NCI-H2081 (cell line): ENCODE measurements around the gene GOLGA2.
"Not testable (repeated sequence)": the region's sequence is repeated elsewhere in the genome, so short reads cannot be mapped to it uniquely, and the experiment has no call there.

Source experiments
- DNase-seq, 2 experiments: peaks; one replicate each; lab custom pipeline; 2025; lab: John Stamatoyannopoulos, UW

The GOLGA2 gene

GRCh38 chr9:128233817-128234406 lies 41.9 kb downstream of the GOLGA2 start:
- no peak for DNase-seq

GRCh38 chr9:128232528-128233428 lies 43.0 kb downstream of the GOLGA2 start:
- no peak for DNase-seq

DNA sequence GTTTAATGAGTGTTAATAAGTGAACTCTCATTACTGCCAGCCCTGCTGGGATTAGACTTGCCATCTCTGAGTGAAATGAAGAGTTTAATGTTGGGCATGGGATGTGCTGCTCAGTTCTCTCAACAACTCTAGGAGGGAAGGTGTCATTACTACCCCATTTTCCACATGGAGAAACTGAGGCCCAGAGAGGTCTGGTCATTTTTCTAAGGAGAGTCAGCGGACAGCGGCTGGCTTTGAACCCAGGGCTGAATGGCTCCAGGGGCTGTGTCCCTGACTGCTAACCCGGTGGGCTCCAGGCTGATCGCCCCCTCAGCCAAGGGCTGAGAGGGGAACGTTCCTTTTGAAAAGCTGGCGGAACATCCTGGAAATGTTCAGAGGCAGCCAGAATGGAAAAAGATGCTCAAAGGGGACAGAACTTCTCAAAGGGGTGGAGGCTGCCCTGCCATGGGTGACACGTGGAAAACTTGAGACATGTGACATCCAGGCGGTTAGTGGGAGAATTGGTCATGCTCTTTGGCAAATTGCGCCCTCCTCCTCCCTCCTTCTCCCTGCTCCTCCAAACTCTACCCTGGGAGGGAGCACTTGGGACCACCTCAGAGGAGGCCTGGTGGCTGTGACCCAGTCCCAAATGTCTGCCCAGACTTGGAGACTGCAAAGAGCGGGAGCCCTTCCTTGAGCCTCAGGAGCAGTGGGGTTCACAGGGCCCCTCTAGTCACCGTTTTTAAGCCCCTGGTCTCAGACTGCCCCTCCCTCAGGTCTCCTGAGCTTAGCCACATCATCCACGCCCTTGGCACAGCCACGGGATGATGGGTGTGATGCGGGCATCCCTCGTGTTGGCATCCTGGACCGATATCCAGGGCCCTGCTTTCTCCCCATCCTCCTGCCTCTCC lies 43.9 kb downstream of the GOLGA2 start:
- DNase-seq = no peak

DNA sequence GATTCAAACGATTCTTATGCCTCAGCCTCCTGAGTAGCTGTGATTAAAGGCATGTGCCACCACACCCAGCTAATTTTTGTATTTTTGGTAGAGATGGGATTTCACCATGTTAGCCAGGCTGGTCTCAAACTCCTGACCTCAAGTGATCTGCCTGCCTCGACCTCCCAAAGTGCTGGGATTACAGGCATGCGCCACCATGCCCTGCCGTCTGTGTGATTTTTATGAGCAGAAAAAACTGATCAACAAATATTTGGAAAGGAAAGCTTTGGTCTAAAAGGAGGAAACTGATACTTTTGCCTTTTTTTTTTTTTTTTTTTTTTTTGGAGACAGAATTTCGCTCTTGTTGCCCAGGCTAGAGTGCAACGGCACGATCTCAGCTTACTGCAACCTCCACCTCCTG lies 44.9 kb downstream of the GOLGA2 start:
- not testable (repeated sequence) for DNase-seq

DNA sequence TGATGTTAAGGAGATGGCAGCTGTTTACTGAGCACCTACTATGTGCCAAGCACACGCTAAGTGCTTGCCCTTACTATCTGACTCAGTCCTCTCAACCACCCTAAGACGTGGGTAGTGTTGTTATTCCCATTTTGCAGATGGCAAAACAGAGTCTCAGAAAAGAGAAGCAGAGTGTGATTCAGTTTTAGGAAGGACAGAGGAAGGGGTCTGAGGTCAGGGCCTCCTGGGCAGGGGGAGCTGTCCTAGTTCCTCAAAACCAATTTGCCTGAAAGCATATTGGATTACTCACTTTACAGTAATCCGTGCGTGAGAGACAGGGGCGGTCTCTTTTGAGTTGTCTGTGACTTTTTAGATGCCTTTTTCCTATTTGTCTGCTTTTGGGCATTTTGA lies 49.4 kb downstream of the GOLGA2 start:
- DNase-seq = no peak

GRCh38 chr9:128225770-128226411 lies 49.9 kb downstream of the GOLGA2 start:
- DNase-seq = no peak

- no peak for DNase-seq
Measured at GRCh38 chr9:128224877-128225276, 50.9 kb downstream of the GOLGA2 start.

- no peak for DNase-seq
Measured at GRCh38 chr9:128222880-128223670, 52.7 kb downstream of the GOLGA2 start.

DNA sequence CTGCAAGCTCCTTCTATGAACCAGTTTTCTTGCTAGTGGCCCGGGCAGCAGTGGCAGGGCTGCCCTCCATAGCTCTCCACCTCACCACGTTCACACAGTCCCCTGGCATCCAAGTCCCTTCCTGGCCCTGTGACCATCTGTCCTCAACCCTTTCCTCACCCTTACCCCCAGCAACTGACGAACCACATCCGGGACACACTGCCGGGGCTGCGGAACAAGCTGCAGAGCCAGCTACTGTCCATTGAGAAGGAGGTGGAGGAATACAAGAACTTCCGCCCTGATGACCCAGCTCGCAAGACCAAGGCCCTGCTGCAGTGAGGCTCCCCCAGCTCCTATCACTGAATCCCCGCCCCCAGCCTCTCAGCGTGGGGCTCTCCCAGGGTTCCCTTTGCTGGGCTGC lies 53.8 kb downstream of the GOLGA2 start:
- DNase-seq = no peak

GRCh38 chr9:128219831-128220230 lies 56.0 kb downstream of the GOLGA2 start:
- no peak for DNase-seq

DNA sequence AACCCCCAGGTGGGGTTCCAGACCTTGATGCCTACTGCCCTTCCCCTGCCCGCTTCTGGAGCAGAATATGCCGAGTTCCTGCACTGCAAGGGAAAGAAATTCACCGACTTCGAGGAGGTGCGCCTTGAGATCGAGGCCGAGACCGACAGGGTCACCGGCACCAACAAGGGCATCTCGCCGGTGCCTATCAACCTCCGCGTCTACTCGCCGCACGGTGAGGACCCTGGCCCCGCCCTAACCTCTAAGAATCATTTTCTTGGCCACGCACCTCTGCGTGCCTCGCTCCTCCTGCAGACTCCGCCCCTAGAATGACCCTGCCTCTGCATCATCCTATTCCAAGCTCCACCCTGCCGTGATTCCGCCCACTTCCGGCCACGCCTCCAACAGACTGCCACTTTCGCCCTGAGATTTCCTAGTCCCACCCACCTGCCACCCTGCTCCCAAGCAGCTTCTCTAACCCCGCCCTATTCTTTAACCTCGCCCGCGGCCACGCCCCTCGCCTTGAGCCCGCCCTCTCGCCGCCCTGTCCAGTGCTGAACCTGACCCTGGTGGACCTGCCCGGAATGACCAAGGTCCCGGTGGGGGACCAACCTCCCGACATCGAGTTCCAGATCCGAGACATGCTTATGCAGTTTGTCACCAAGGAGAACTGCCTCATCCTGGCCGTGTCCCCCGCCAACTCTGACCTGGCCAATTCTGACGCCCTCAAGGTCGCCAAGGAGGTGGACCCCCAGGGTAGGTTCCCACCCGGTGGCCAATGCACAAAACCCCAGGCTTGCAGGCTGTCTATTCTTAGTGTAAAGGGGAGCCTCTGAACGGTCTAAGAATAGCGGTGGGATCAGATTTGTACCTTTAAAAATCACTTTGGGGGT lies 57.1 kb downstream of the GOLGA2 start:
- peak; percentile 89 to 91 for DNase-seq

DNA sequence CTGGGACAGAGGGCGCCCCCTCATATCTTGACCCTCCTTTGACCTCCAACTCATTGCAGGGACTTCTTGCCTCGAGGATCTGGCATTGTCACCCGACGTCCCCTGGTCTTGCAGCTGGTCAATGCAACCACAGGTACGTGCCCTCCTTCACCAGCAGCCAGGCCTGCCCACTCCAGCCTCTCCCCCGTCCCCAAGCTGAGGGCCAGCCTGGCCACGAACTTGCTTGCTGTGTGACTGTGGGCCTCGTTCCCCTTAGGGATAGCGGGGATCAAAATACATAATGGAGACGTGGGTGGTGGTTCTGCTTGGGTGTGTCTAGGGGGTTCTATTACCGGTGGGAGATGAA lies 57.7 kb downstream of the GOLGA2 start:
- no peak for DNase-seq

DNA sequence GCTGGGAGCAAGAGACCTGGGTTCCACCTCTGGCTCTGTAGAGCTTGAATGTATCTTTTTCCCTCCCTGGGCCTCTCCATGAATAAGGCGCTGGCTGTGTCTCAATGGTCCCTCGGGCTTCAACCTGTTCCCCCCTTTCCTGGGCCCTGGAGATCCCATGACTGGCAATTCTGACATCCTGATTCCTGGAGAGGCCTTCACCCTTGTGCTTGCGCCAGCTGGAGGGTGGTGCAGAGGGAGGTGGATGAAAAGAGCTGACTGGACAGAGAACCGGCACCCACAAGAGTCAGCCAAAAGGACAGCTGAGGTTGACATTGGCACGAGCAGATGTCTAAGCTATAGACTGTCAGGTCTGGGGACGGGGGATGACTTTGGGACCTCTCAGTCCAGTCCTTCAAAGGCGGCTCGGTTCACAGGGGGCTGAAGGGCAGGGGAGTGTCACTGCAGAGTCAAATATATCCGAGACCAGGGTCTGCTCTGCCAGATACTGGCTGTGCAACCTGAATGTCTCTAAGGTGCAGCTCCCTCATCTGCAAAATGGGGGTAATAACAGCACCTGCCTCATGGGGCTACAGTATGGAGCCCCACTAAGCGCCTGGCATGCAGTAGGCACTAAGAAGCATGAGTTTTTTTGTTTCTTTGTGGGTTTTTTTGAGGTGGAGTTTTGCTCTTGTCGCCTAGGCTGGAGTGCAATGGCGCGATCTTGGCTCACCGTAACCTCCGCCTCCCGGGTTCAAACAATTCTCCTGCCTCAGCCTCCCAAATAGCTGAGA lies 58.8 kb downstream of the GOLGA2 start:
- no peak for DNase-seq

- DNase-seq = no peak
Measured at GRCh38 chr9:128215491-128216409, 60.1 kb downstream of the GOLGA2 start.

DNA sequence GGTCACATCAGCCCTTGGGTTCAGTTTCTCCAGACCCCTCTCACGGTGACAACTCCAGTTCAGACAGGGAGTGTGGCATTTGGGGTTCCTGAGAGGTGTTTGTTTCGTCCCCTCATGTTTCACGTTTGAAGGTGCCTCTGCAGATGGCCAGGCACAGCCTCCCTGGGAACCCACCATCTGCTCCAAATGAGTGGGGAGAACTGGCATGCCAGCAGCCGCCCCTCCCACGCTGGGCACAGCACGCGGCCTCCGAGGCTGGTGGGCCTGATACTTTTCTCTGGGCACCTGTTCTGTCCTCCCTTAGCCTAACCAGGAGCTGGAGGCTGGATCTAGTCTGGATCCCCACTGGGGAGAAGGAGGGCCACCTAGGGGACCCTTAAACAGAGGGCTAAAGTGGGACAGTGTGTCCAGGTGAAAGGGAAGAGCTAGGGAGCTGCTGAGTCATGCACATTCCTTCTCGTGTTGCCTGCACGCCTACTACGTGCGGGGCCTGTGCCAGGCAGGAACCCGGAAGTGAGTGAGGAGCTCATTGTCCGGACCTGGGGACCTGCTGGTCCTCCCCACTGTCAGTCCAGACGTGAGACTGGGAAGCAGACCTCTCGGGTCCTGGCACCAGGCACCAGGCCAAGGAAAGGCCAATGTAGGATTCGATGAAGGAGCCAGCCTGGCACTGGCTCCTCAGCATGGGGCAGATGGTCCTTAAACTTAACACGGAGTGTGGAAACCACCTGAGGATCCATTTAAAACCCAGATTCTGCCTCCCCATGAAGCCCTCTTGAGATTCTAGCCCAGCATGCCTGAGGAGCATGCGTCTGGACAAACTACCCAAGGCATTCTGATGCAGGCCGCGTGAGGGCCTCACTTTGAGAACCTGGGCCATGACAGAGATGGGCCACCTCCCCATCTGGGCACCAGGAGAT lies 61.0 kb downstream of the GOLGA2 start:
- DNase-seq = no peak

DNA sequence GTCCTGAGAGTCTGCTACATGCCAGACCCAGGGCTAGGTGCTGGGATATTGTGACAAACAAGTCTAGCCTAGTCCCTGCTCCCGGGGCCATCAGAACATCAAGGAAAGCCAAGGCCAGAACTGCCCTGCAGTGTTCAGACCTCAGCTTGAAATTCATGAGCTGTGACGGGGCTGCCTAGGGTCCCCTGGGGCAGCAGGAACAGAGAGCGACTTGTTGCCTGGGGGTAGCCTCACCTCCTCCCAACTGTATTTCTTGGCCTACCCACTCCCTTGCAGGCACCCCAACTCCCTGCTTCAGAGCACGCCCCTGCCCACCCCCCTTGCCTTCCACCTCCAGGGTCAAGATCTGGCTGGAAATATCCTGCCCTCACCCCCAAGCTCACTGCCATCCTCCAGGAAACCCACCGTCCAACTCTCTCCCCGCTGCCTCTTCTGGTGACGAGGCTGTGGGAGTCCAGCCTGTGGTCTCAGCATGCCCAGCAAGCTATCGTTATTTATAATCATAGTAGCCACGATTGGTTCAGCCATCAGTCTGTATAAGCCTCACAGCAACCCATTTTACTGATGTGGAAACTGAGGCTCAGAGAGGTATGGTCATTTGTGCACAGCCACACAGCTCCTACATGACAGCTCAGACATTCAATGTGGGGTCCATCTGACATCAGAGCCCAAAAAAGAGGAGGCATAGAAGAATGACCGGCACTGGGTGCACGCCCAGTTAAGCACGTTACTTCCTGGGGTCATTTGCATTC lies 61.9 kb downstream of the GOLGA2 start:
- DNase-seq = no peak

GRCh38 chr9:128211981-128212281 lies 63.9 kb downstream of the GOLGA2 start:
- no peak for DNase-seq
